H1 (cell line): Measurements from ENCODE around the gene INPP5E. TPM values are rescaled to one million over a fixed set of nuclear protein-coding genes. Genes with fewer than 3 reads are reported as not detected.

Experiments used
- CTCF ChIA-PET: fragments of 300-600 bp; sonication (Branson Sonifier 250); formaldehyde crosslinking; loops from one replicate; lab custom pipeline; 2021; ENCODE audit not compliant: partially characterized antibody; lab: Charles Lee
- POLR2A ChIA-PET: fragments of 300-600 bp; sonication (Branson Sonifier 250); formaldehyde crosslinking; loops from one replicate; lab custom pipeline; 2021; ENCODE audit warnings: inconsistent platforms; ENCODE audit not compliant: partially characterized antibody; lab: Charles Lee
- DNase-seq, 2 experiments: peaks; one replicate each; pipeline versions ENCODE4 v3.0.0 to v3.0.0-alpha.2; 2010 to 2022; ENCODE audit warnings: low spot score in 2 of 2, low read depth in 1 of 2, mixed read lengths in 1 of 2
- FAIRE-seq: peaks from 2 replicates; lab custom pipeline; 2011; peaks lifted over from hg19 to GRCh38; lab: Jason Lieb, UNC
- H2AFZ ChIP-seq: 2 replicates; pipeline ENCODE4 v1.8.1; 2012; ENCODE audit warnings: low read length, inconsistent platforms
- H2AK5ac ChIP-seq: 2 replicates; pipeline ENCODE4 v1.6.1; 2013; ENCODE audit warnings: low read depth, low read length
- H2BK120ac ChIP-seq: replicated peaks from 2 replicates; pipeline ENCODE3; 2013; ENCODE audit warnings: low read depth, low read length, inconsistent platforms
- H2BK12ac ChIP-seq: 2 replicates; pipeline ENCODE4 v1.6.1; 2013; ENCODE audit warnings: low read depth, low read length
- H2BK15ac ChIP-seq: 2 replicates; pipeline ENCODE4 v1.6.1; 2013; ENCODE audit warnings: low read length
- H2BK20ac ChIP-seq: 2 replicates; pipeline ENCODE4 v1.6.1; 2013; ENCODE audit warnings: low read length
- H2BK5ac ChIP-seq: 2 replicates; pipeline ENCODE4 v1.6.1; 2013; ENCODE audit warnings: low read depth, low read length
- H3K14ac ChIP-seq: 2 replicates; pipeline ENCODE4 v1.6.1; 2013; ENCODE audit warnings: inconsistent platforms; ENCODE audit not compliant: insufficient read length
- H3K18ac ChIP-seq: 2 replicates; pipeline ENCODE4 v1.6.1; 2013; ENCODE audit warnings: low read length; ENCODE audit errors: extremely low read depth
- H3K23ac ChIP-seq: 2 replicates; pipeline ENCODE4 v1.6.1; 2013; ENCODE audit warnings: inconsistent platforms; ENCODE audit not compliant: insufficient read length
- H3K23me2 ChIP-seq: 2 replicates; pipeline ENCODE4 v1.6.1; 2013; ENCODE audit warnings: low read depth, low read length
- H3K27ac ChIP-seq: 2 replicates; pipeline ENCODE4 v1.6.1; 2011; ENCODE audit warnings: low read depth, low read length, inconsistent platforms
- H3K27me3 ChIP-seq, 4 experiments: replicated peaks in 1 of 4; 1 replicate in 1 of 4; 2 replicates in 3 of 4; pipeline versions ENCODE4 v1.6.1 to v1.8.1; 2011 to 2013; ENCODE audit warnings: low read length in 3 of 4, mild to moderate bottlenecking in 3 of 4, inconsistent platforms in 2 of 4, mixed read lengths in 2 of 4, moderate library complexity in 1 of 4; ENCODE audit not compliant: control insufficient read depth in 3 of 4, insufficient read depth in 3 of 4; ENCODE audit errors: extremely low read depth in 1 of 4
- H3K36me3 ChIP-seq, 4 experiments: 2 replicates each; pipeline versions ENCODE4 v1.6.1 to v1.8.1; 2011 to 2013; ENCODE audit warnings: mild to moderate bottlenecking in 4 of 4, low read length in 3 of 4, moderate library complexity in 2 of 4, control low read depth in 1 of 4, inconsistent platforms in 1 of 4; ENCODE audit not compliant: insufficient read depth in 4 of 4, control insufficient read depth in 2 of 4
- H3K4ac ChIP-seq: replicated peaks from 2 replicates; pipeline ENCODE3; 2013; ENCODE audit warnings: low read length, low read depth, mixed read lengths, inconsistent platforms; ENCODE audit not compliant: insufficient read length
- H3K4me1 ChIP-seq, 4 experiments: replicated peaks in 1 of 4; 1 replicate in 1 of 4; 2 replicates in 3 of 4; pipeline versions ENCODE4 v1.6.1 to v1.8.1; 2011 to 2013; ENCODE audit warnings: low read length in 3 of 4, inconsistent platforms in 2 of 4, mixed read lengths in 1 of 4; ENCODE audit not compliant: insufficient read depth in 4 of 4, control insufficient read depth in 3 of 4
- H3K4me2 ChIP-seq, 2 experiments: 2 replicates each; pipeline versions ENCODE4 v1.6.1 to v1.8.1; 2011 to 2013; ENCODE audit warnings: low read depth in 2 of 2, low read length in 2 of 2, control low read depth in 1 of 2, inconsistent platforms in 1 of 2, mild to moderate bottlenecking in 1 of 2; ENCODE audit not compliant: insufficient read depth in 1 of 2
- H3K4me3 ChIP-seq, 4 experiments: fragments of 200-600, 300-600 bp in 1 of 4; sonication (generic), shearing (Covaris generic), sonication (Bioruptor Twin) in 1 of 4; 2 replicates each; pipeline versions ENCODE4 v1.5.1 to v1.8.1; 2011 to 2016; ENCODE audit warnings: low read length in 4 of 4, low read depth in 3 of 4, control low read depth in 2 of 4, inconsistent platforms in 2 of 4, mild to moderate bottlenecking in 2 of 4, mixed read lengths in 1 of 4, moderate library complexity in 1 of 4; ENCODE audit not compliant: insufficient read depth in 2 of 4; ENCODE audit errors: extremely low read depth in 1 of 4
- H3K56ac ChIP-seq: replicated peaks from 2 replicates; pipeline ENCODE3; 2013; ENCODE audit warnings: low read depth, mild to moderate bottlenecking, mixed read lengths, low read length, inconsistent platforms; ENCODE audit not compliant: insufficient read length
- H3K79me1 ChIP-seq: 2 replicates; pipeline ENCODE4 v1.6.1; 2013; ENCODE audit warnings: low read depth, low read length, control low read depth
- H3K79me2 ChIP-seq, 2 experiments: 2 replicates each; pipeline versions ENCODE4 v1.6.1 to v1.8.1; 2012 to 2013; ENCODE audit warnings: low read length in 2 of 2, mild to moderate bottlenecking in 2 of 2, inconsistent platforms in 1 of 2; ENCODE audit not compliant: insufficient read depth in 2 of 2, control insufficient read depth in 1 of 2
- H3K9ac ChIP-seq, 4 experiments: replicated peaks in 1 of 4; 1 replicate in 1 of 4; 2 replicates in 3 of 4; pipeline versions ENCODE4 v1.6.1 to v1.8.1; 2011 to 2013; ENCODE audit warnings: low read depth in 3 of 4, low read length in 3 of 4, control low read depth in 2 of 4, mild to moderate bottlenecking in 2 of 4, moderate library complexity in 2 of 4, inconsistent platforms in 1 of 4; ENCODE audit errors: extremely low read depth in 1 of 4
- H3K9me3 ChIP-seq, 2 experiments: 2 replicates each; pipeline versions ENCODE4 v1.6.1 to v1.8.1; 2012 to 2013; ENCODE audit warnings: mild to moderate bottlenecking in 2 of 2, moderate library complexity in 2 of 2, control low read depth in 1 of 2, inconsistent platforms in 1 of 2, low read depth in 1 of 2, low read length in 1 of 2, mixed read lengths in 1 of 2; ENCODE audit not compliant: insufficient read depth in 2 of 2
- H4K20me1 ChIP-seq, 2 experiments: replicated peaks in 1 of 2; 2 replicates each; pipeline versions ENCODE3 to v1.8.1; 2011 to 2013; ENCODE audit warnings: inconsistent platforms in 2 of 2, low read length in 2 of 2, mild to moderate bottlenecking in 1 of 2; ENCODE audit not compliant: insufficient read depth in 2 of 2, control insufficient read depth in 1 of 2
- H4K5ac ChIP-seq: 2 replicates; pipeline ENCODE4 v1.6.1; 2013; ENCODE audit warnings: low read length, low read depth, mixed read lengths, inconsistent platforms; ENCODE audit not compliant: insufficient read length
- H4K8ac ChIP-seq: 2 replicates; pipeline ENCODE4 v1.8.0; 2013; ENCODE audit warnings: mild to moderate bottlenecking, moderate library complexity, low read length, inconsistent platforms; ENCODE audit not compliant: insufficient read depth; ENCODE audit errors: extremely low read depth
- H4K91ac ChIP-seq: replicated peaks from 2 replicates; pipeline ENCODE3; 2013; ENCODE audit warnings: low read length, mixed read lengths, inconsistent platforms; ENCODE audit not compliant: insufficient read length
- EP300 ChIP-seq, 2 experiments: IDR thresholded peaks; 1 replicate in 1 of 2; 2 replicates in 1 of 2; pipeline ENCODE4 v1.6.1; 2011 to 2012; ENCODE audit warnings: low read depth in 2 of 2, low read length in 2 of 2, mild to moderate bottlenecking in 2 of 2, borderline replicate concordance in 1 of 2, inconsistent platforms in 1 of 2, moderate library complexity in 1 of 2
- GABPA ChIP-seq: IDR thresholded peaks from 2 replicates; pipeline ENCODE4 v1.6.1; 2011; ENCODE audit warnings: mild to moderate bottlenecking, low read length, moderate library complexity, borderline replicate concordance; ENCODE audit not compliant: insufficient read depth
- KDM1A ChIP-seq: fragments of 200-600, 300-600 bp; sonication (generic); IDR thresholded peaks from 2 replicates; pipeline ENCODE4 v1.7.1; 2016; ENCODE audit warnings: mild to moderate bottlenecking, low read length, borderline replicate concordance
- KDM4A ChIP-seq: IDR thresholded peaks from one replicate; pipeline ENCODE4 v1.7.1; 2012; ENCODE audit warnings: low read depth, mild to moderate bottlenecking, moderate library complexity, low read length, inconsistent platforms; ENCODE audit not compliant: severe bottlenecking
- RAD21 ChIP-seq, 2 experiments: IDR thresholded peaks in 1 of 2; conservative IDR thresholded peaks in 1 of 2; 2 replicates each; pipeline ENCODE4 v1.6.1; 2011; ENCODE audit warnings: low read depth in 2 of 2, low read length in 2 of 2, improper control_type of control experiment in 1 of 2, inconsistent platforms in 1 of 2, mild to moderate bottlenecking in 1 of 2, moderate library complexity in 1 of 2
- RFX5 ChIP-seq: IDR thresholded peaks from 2 replicates; pipeline ENCODE4 v1.6.1; 2011; ENCODE audit warnings: low read depth, low read length, improper control_type of control experiment, borderline replicate concordance
- RXRA ChIP-seq: IDR thresholded peaks from 2 replicates; pipeline ENCODE4 v1.6.1; 2011; ENCODE audit warnings: low read depth, mild to moderate bottlenecking, low read length, moderate library complexity; ENCODE audit not compliant: insufficient read depth
- SAP30 ChIP-seq: fragments of 300-600 bp; sonication (generic); IDR thresholded peaks from 2 replicates; pipeline ENCODE4 v1.7.1; 2012; ENCODE audit warnings: low read length, moderate library complexity, mild to moderate bottlenecking, inconsistent platforms; ENCODE audit not compliant: insufficient read depth, insufficient replicate concordance
- SUZ12 ChIP-seq: fragments of 200-600 bp; sonication (generic); IDR thresholded peaks from 2 replicates; pipeline ENCODE4 v1.6.1; 2012; ENCODE audit warnings: mild to moderate bottlenecking, inconsistent platforms, low read length, moderate library complexity, mixed read lengths
- YY1 ChIP-seq: IDR thresholded peaks from 2 replicates; pipeline ENCODE4 v1.6.1; 2011; ENCODE audit warnings: low read depth, mild to moderate bottlenecking, low read length
- WGBS, 2 experiments: shearing (Covaris generic) in 1 of 2; methylation state at CpG; one replicate each; pipeline versions ENCODE4 v1.1.6 to v1.1.7; 2013 to 2015; ENCODE audit warnings: low lambda C conversion rate in 2 of 2, mixed read lengths in 2 of 2, inconsistent platforms in 1 of 2, low coverage in 1 of 2, missing lambda C conversion rate in 1 of 2; ENCODE audit not compliant: insufficient replicate concordance in 2 of 2, insufficient coverage in 1 of 2, insufficient read length in 1 of 2; ENCODE audit errors: extremely low coverage in 1 of 2, missing lambda C conversion rate in 1 of 2; 5-methylcytosine and 5-hydroxymethylcytosine counted together
- polyA plus RNA-seq, 7 experiments: library from polyadenylated mRNA; depleted of rRNA in 3 of 7; stranded (reverse) in 5 of 7; unstranded in 2 of 7; fragments of >200 nt in 5 of 7; fragments of 200-250 nt in 2 of 7; gene quantifications; 1 replicate in 5 of 7; 2 replicates in 1 of 7; 4 replicates in 1 of 7; pipeline versions ENCODE4 v1.2.1 to v1.2.3, GENCODE V29; 2011 to 2013; ENCODE audit warnings: missing spikeins in 2 of 7, mixed read lengths in 2 of 7
- total RNA-seq: library from RNA; stranded (reverse); fragmentation: NEBNext Ultra II Directional; extraction: Animal tissue kit (Norgen Biotek cat#: 25700); gene quantifications from 2 replicates; pipeline ENCODE4 v1.2.1, GENCODE V29; 2021
- TF ChIP-seq, protein P1 (sequence below): IDR thresholded peaks from 2 replicates; pipeline ENCODE4 v1.6.1; 2011; ENCODE audit warnings: low read length, improper control_type of control experiment

INPP5E gene
- total and polyA plus RNA-seq, 2 of the 8 experiments (the other 6 are each of a cell fraction or from before 2014, with no cell fraction given) = 8.7 to 11.3 TPM

GRCh38 chr9:136431782-136432350 is 7.8 kb downstream of the INPP5E start:
- ChIA-PET POLR2A (interaction anchor here (1.2 kb wide), 1 partner anchor 31 kb away, joined by 3 read pairs; no protein-coding TSS in a partner anchor), CTCF (no interaction called here)
- H3K4me3 ChIP-seq = no peak overlapping the region
- no peak overlapping the region for H4K5ac ChIP-seq
- H3K27ac ChIP-seq = no peak overlapping the region
- FAIRE-seq = no peak
- H2BK20ac ChIP-seq = no peak overlapping the region
- no peaks in the 10 kb centered on the region for H3K27me3 ChIP-seq
- H2BK5ac ChIP-seq = no peak overlapping the region
- no peak overlapping the region for H4K91ac ChIP-seq
- peaks cover 5 to 17% of the 10 kb centered on the region in 2 experiments for H4K20me1 ChIP-seq
- no peak overlapping the region for H3K23ac ChIP-seq
- no peaks in the 10 kb centered on the region for H3K23me2 ChIP-seq
- H2BK120ac ChIP-seq = no peak overlapping the region
- H3K4me2 ChIP-seq = no peak overlapping the region
- no peak overlapping the region for H3K14ac ChIP-seq
- no peak overlapping the region for H3K56ac ChIP-seq
- H3K79me1 ChIP-seq = peaks cover 9% of the 10 kb centered on the region
- no peaks in the 10 kb centered on the region for H3K4me1 ChIP-seq
- H3K36me3 ChIP-seq = peaks cover 0 to 11% (median 2%) of the 10 kb centered on the region in 4 experiments; a peak in 2 of 8 replicates
- no peak overlapping the region for H2AFZ ChIP-seq
- no peak overlapping the region for H4K8ac ChIP-seq
- H3K4ac ChIP-seq = no peak overlapping the region
- no peak overlapping the region; a peak in 1 of 7 replicates for H3K9ac ChIP-seq
- peaks cover 0 to 11% of the 10 kb centered on the region in 2 experiments; a peak in 1 of 4 replicates for H3K79me2 ChIP-seq
- H2AK5ac ChIP-seq = no peak overlapping the region
- H2BK15ac ChIP-seq = no peak overlapping the region
- H2BK12ac ChIP-seq = no peak overlapping the region
- no peak overlapping the region for H3K18ac ChIP-seq
- no peak for DNase-seq
- 95% methylated on average over 30 of the region's 36 CpGs; no CpG with 5 or more reads in 1 of the 2 experiments for WGBS, 2 experiments
- no peaks in the 10 kb centered on the region for H3K9me3 ChIP-seq
- no peak for TF ChIP-seq KDM1A
- TF ChIP-seq SAP30 = no peak
- TF ChIP-seq EP300 (IDR thresholded peaks at IDR 0.05; ENCODE audit: borderline replicate concordance in 1 of 2, low read depth in 2 of 2, low read length in 2 of 2) = no peak
- no peak for TF ChIP-seq RAD21 (IDR thresholded peaks at IDR 0.05 in 1 of 2, conservative IDR thresholded peaks at IDR 0.05 in 1 of 2; ENCODE audit: low read depth in 2 of 2, low read length in 2 of 2)
- no peak for TF ChIP-seq KDM4A
- TF ChIP-seq, protein P1, sequence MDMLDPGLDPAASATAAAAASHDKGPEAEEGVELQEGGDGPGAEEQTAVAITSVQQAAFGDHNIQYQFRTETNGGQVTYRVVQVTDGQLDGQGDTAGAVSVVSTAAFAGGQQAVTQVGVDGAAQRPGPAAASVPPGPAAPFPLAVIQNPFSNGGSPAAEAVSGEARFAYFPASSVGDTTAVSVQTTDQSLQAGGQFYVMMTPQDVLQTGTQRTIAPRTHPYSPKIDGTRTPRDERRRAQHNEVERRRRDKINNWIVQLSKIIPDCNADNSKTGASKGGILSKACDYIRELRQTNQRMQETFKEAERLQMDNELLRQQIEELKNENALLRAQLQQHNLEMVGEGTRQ = no peak
- no peak for TF ChIP-seq RXRA
- TF ChIP-seq RFX5 = no peak
- no peak for TF ChIP-seq SUZ12
- no peak for TF ChIP-seq YY1
- TF ChIP-seq GABPA = no peak
